Osteoblast (primary cell): ENCODE data around the gene DCK. TPM values are rescaled to one million over a fixed set of nuclear protein-coding genes. Genes with fewer than 3 reads are reported as not detected.

Experiments
- DNase-seq: peaks from one replicate; pipeline ENCODE4 v3.0.0; 2011; ENCODE audit warnings: low spot score, mixed read lengths; ENCODE audit not compliant: insufficient read length; ENCODE audit errors: missing footprints
- H2AFZ ChIP-seq: 2 replicates; pipeline ENCODE4 v1.6.0; 2011; ENCODE audit warnings: mild to moderate bottlenecking, low read length
- H3K27ac ChIP-seq: 2 replicates; pipeline ENCODE4 v1.5.1; 2011; ENCODE audit warnings: mild to moderate bottlenecking, low read depth, low read length, moderate library complexity
- H3K27me3 ChIP-seq: 2 replicates; pipeline ENCODE4 v1.6.0; 2012; ENCODE audit warnings: mild to moderate bottlenecking, control low read depth, inconsistent platforms, low read length, moderate library complexity; ENCODE audit not compliant: insufficient read depth
- H3K36me3 ChIP-seq: 2 replicates; pipeline ENCODE4 v1.5.1; 2011; ENCODE audit warnings: mild to moderate bottlenecking, low read length, control low read depth, moderate library complexity; ENCODE audit not compliant: insufficient read depth
- H3K4me1 ChIP-seq: 2 replicates; pipeline ENCODE4 v1.5.1; 2011; ENCODE audit warnings: mild to moderate bottlenecking, low read length, control low read depth, moderate library complexity; ENCODE audit not compliant: insufficient read depth
- H3K4me2 ChIP-seq: 2 replicates; pipeline ENCODE4 v1.6.0; 2011; ENCODE audit warnings: mild to moderate bottlenecking, low read length; ENCODE audit not compliant: insufficient read depth
- H3K4me3 ChIP-seq: fragments of 200-600 bp; sonication (generic); 3 replicates; pipeline ENCODE4 v1.5.1; 2012; ENCODE audit warnings: mild to moderate bottlenecking, low read length, inconsistent platforms; ENCODE audit not compliant: insufficient read depth
- H3K79me2 ChIP-seq: 2 replicates; pipeline ENCODE4 v1.6.0; 2012; ENCODE audit warnings: mild to moderate bottlenecking, low read length, control low read depth, inconsistent platforms; ENCODE audit not compliant: insufficient read depth
- H3K9me3 ChIP-seq: 2 replicates; pipeline ENCODE4 v1.5.1; 2011; ENCODE audit warnings: low read depth, low read length, control low read depth
- H4K20me1 ChIP-seq: 2 replicates; pipeline ENCODE4 v1.6.0; 2012; ENCODE audit warnings: mild to moderate bottlenecking, low read length, control low read depth; ENCODE audit not compliant: insufficient read depth
- CTCF ChIP-seq: IDR thresholded peaks from 2 replicates; pipeline ENCODE4 v1.5.1; 2011; ENCODE audit warnings: mild to moderate bottlenecking, low read depth, low read length, moderate library complexity; ENCODE audit errors: extremely low read depth
- total RNA-seq: library from RNA; depleted of rRNA; stranded (reverse); fragments of >200 nt; gene quantifications from 2 replicates; pipeline ENCODE4 v1.2.3, GENCODE V29; 2012

DCK gene
- total RNA-seq, 1 donor, result 13.8 TPM

DNA sequence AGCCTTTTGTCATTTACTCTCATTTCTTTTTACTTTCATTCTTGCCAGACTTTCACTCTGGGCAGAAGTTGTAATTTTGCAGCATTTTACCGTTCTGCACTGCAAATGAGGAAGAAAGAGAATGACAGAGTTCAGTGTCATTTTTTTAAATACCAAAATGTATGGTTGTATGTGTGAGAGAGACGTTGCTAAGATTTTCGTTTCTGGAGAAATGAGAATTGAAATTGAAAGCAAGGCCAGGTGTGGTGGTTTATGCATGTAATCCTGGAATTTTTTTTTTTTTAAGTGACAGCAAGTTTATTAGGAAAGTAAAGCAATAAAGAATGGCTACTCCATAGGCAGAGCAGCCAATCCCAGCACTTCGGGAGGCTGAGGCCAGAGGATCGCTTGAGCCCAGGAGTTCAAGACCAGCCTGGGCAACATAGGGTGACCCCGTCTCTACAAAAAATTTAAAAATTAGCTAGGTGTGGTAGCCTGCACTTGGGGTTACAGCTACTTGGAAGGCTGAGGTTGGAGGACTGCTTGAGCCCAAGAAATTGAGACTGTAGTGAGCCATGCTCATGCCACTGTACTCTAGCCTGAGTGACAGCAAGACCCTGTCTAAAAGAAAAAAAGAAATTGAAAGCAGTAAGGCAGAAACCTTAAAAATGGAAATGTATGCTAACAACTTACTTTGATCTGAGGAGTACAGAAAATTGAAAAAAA lies 12.9 kb downstream of the DCK start:
- Histone ChIP-seq H3K27ac (no peak overlapping the region), H3K79me2 (peaks cover 70% of the 10 kb centered on the region), H3K4me3 (no peak overlapping the region), H3K4me2 (peak overlapping the region; percentile 23), H3K4me1 (peaks cover 20% of the 10 kb centered on the region), H3K36me3 (no peaks in the 10 kb centered on the region), H4K20me1 (no peaks in the 10 kb centered on the region), H3K9me3 (no peaks in the 10 kb centered on the region), H3K27me3 (no peaks in the 10 kb centered on the region), H2AFZ (no peak overlapping the region)
- TF ChIP-seq CTCF, result no peak
- no peak for DNase-seq

GRCh38 chr4:71008196-71008595 lies 14.7 kb downstream of the DCK start:
- peak overlapping the region; percentile 65 for H3K27ac ChIP-seq

DNA sequence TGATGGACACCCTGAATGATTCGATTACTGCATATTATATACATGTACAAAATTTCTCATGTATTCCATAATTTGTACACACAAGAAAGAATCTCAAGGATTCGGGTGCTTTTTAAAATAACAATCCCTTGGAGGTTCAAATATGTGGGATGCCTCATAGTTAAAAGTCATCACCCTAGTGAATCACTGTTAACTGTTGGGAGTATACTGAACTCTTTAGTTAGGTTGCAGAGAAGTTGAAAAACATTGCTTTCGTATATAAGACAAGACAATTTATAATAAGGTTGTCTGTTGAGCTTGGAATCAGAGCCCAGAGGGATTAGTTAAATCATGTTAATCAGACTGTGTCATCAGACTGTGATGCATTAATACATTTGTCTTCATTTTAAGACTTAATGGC lies 15.6 kb downstream of the DCK start:
- Histone ChIP-seq H3K79me2 (peaks cover 50% of the 10 kb centered on the region), H3K9me3 (no peaks in the 10 kb centered on the region), H3K4me3 (no peak overlapping the region), H4K20me1 (no peaks in the 10 kb centered on the region), H3K36me3 (no peaks in the 10 kb centered on the region), H3K27me3 (no peaks in the 10 kb centered on the region), H3K4me2 (peak overlapping the region; percentile 62), H3K4me1 (peaks cover 20% of the 10 kb centered on the region), H2AFZ (no peak overlapping the region), H3K27ac (peak overlapping the region; percentile 65)
- no peak for TF ChIP-seq CTCF
- DNase-seq, result peak; percentile 80

More at GRCh38 chr4:71008196-71008595, 14.7 kb downstream of the DCK start:
- Histone ChIP-seq H3K4me2 (no peak overlapping the region), H3K4me3 (no peak overlapping the region), H3K36me3 (no peaks in the 10 kb centered on the region), H2AFZ (no peak overlapping the region), H3K27me3 (no peaks in the 10 kb centered on the region), H3K79me2 (peaks cover 59% of the 10 kb centered on the region), H3K9me3 (no peaks in the 10 kb centered on the region), H4K20me1 (no peaks in the 10 kb centered on the region), H3K4me1 (peaks cover 20% of the 10 kb centered on the region)
- DNase-seq, result no peak
- no peak for TF ChIP-seq CTCF

GRCh38 chr4:71009890-71010588 lies 16.6 kb downstream of the DCK start:
- H3K27ac ChIP-seq, result peak overlapping the region; percentile 65
- peaks cover 41% of the 10 kb centered on the region for H3K79me2 ChIP-seq
- H3K9me3 ChIP-seq, result no peaks in the 10 kb centered on the region
- H4K20me1 ChIP-seq, result no peaks in the 10 kb centered on the region
- peak overlapping the region; percentile 62 for H3K4me2 ChIP-seq
- no peaks in the 10 kb centered on the region for H3K36me3 ChIP-seq
- no peak overlapping the region for H3K4me3 ChIP-seq
- no peaks in the 10 kb centered on the region for H3K27me3 ChIP-seq
- H2AFZ ChIP-seq, result peak overlapping the region; percentile 33
- DNase-seq, result no peak
- peak; percentile 73 for TF ChIP-seq CTCF
- peaks cover 20% of the 10 kb centered on the region for H3K4me1 ChIP-seq
